K562 (cell line): Measurements from ENCODE around the gene PRKAR1B. TPM values are rescaled to one million over a fixed set of nuclear protein-coding genes. Genes with fewer than 3 reads are reported as not detected.
A peak's percentile ranks its signal among the peaks of the same experiment; 100 is the strongest.

Source experiments
- BHLHE40 ChIP-seq: IDR thresholded peaks from 2 replicates; pipeline ENCODE4 v1.6.1; 2011; ENCODE audit warnings: low read length, improper control_type of control experiment
- CBFA2T3 ChIP-seq: fragments of 450-650 bp; IDR thresholded peaks from 2 replicates; pipeline ENCODE4 v1.6.1; 2017
- CBFB ChIP-seq: sonication (generic); formaldehyde crosslinking; IDR thresholded peaks from 2 replicates; pipeline ENCODE4 v1.4.0; 2020; ENCODE audit warnings: mild to moderate bottlenecking, missing genetic modification reagents
- CXXC5 ChIP-seq: fragments of 250-450 bp; sonication (Bioruptor Pico); IDR thresholded peaks from 2 replicates; pipeline ENCODE4 v1.8.0; 2022; ENCODE audit warnings: inconsistent platforms, mild to moderate bottlenecking, moderate library complexity
- FOXA3 ChIP-seq, 2 experiments: fragments of 450-650 bp in 1 of 2; sonication (generic) in 1 of 2; formaldehyde crosslinking; IDR thresholded peaks in 1 of 2; conservative IDR thresholded peaks in 1 of 2; 2 replicates each; pipeline versions ENCODE4 v1.4.0 to v1.8.0; 2020 to 2022; ENCODE audit warnings: mild to moderate bottlenecking in 2 of 2, missing genetic modification reagents in 1 of 2
- FOXM1 ChIP-seq, 2 experiments: fragments of 450-650 bp in 1 of 2; sonication (generic) in 1 of 2; formaldehyde crosslinking in 1 of 2; IDR thresholded peaks; 2 replicates each; pipeline versions ENCODE4 v1.6.1 to v1.9.0; 2017 to 2022; ENCODE audit warnings: low read depth in 2 of 2, mild to moderate bottlenecking in 2 of 2, missing genetic modification reagents in 1 of 2, moderate library complexity in 1 of 2
- MAFG ChIP-seq: fragments of 450-650 bp; conservative IDR thresholded peaks from 2 replicates; pipeline ENCODE4 v1.6.1; 2016; ENCODE audit warnings: missing genetic modification characterization, missing compliant biosample characterization
- RBM15 ChIP-seq: fragments of 200-400 bp; formaldehyde crosslinking; IDR thresholded peaks from 2 replicates; pipeline ENCODE4 v1.6.1; 2018; ENCODE audit warnings: mild to moderate bottlenecking, low read length, moderate library complexity; ENCODE audit not compliant: insufficient read depth
- TAF9B ChIP-seq: fragments of 450-650 bp; IDR thresholded peaks from 2 replicates; pipeline ENCODE4 v1.6.1; 2018; ENCODE audit warnings: mild to moderate bottlenecking; ENCODE audit not compliant: partially characterized antibody
- ZSCAN32 ChIP-seq: fragments of 450-650 bp; formaldehyde crosslinking; IDR thresholded peaks from 2 replicates; pipeline ENCODE4 v1.4.0; 2020; ENCODE audit warnings: mild to moderate bottlenecking, moderate library complexity
- polyA plus RNA-seq, 8 experiments: library from polyadenylated mRNA; depleted of rRNA in 4 of 8; stranded (reverse) in 5 of 8; unstranded in 3 of 8; fragments of >200 nt; fragmentation: Nextera tagmentation in 2 of 8; fragmentation: Illumina TruSeq in 1 of 8; extraction: Ambion mirVana in 2 of 8; extraction: Trizol in 1 of 8; gene quantifications; 2 replicates each; pipeline versions ENCODE4 v1.2.1 to v1.2.3, GENCODE V29; 2011 to 2014; ENCODE audit warnings: inconsistent platforms in 1 of 8, missing spikeins in 1 of 8
- total RNA-seq, 7 experiments: library from RNA; depleted of rRNA in 6 of 7; stranded (reverse); fragments of >200 nt in 6 of 7; fragmentation: Illumina TruSeq in 2 of 7; extraction: Trizol in 2 of 7; gene quantifications; 2 replicates each; pipeline versions ENCODE4 v1.2.1 to v1.2.3, GENCODE V29; 2011 to 2021; ENCODE audit warnings: low replicate concordance in 1 of 7
- TF ChIP-seq, protein P1 (sequence below), 2 experiments: fragments of 450-650 bp; conservative IDR thresholded peaks; 2 replicates each; pipeline ENCODE4 v1.6.1; 2017; ENCODE audit warnings: mild to moderate bottlenecking in 2 of 2, moderate library complexity in 2 of 2
- TF ChIP-seq, protein P2 (sequence below), 2 experiments: fragments of 450-650 bp in 1 of 2; sonication (generic) in 1 of 2; formaldehyde crosslinking in 1 of 2; IDR thresholded peaks; 2 replicates each; pipeline versions ENCODE4 v1.7.1 to v1.9.0; 2016 to 2022; ENCODE audit warnings: inconsistent platforms in 1 of 2, mild to moderate bottlenecking in 1 of 2, missing genetic modification reagents in 1 of 2
- TF ChIP-seq, protein P3 (sequence below): sonication (generic); formaldehyde crosslinking; IDR thresholded peaks from 2 replicates; pipeline ENCODE4 v1.9.0; 2022; ENCODE audit warnings: mild to moderate bottlenecking, missing genetic modification reagents

The PRKAR1B gene
- total and polyA plus RNA-seq, 9 of the 15 experiments (the other 6 are each of a cell fraction or from before 2014, with no cell fraction given), result 0.99 to 30.5 (median 12.7) TPM

DNA sequence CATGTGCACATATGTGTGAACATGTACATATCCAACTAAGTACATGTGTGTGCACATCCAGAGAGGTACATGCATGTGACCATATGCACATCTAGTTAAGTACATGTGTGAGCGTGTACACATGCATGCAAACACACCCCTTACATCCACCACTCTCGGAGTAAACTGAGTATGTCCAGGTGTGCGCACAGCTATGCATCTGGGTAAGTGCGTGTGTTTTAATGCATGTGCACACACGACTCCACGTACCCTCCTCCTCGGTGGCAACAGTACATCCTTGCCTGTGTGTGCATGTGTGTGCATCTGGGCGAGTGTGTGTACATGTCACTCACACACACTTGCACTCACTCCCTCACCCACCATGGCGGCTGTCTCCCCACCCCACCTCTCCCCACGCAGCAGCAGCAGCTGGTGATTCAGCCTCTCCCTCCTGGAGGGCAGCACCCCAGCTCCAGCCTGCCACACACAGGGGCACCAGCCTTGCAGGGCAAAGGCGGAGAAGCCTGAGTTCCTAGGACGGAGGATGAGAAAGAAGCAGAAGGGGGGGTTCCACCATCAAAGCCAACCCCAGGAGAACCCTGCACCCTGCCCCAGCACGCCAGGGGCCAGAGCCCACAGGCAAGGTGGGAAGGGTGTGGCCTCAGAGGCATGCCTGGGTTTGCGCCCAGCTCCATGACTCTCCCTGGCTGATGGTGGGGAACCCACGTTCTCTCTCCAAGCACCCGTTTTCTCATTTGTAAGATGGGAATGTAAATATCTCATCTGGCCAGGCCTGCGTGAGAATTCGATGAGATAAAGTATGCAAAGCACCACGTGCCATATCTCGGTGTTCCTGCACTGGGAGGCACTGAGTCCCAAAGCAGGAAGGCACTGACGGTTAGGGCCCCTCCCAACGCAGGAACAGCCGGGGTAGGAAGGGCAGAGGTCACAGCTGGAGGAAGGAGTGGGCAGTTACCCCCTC, 28.3 kb downstream of the PRKAR1B start (continued):
- TF ChIP-seq, protein P1, sequence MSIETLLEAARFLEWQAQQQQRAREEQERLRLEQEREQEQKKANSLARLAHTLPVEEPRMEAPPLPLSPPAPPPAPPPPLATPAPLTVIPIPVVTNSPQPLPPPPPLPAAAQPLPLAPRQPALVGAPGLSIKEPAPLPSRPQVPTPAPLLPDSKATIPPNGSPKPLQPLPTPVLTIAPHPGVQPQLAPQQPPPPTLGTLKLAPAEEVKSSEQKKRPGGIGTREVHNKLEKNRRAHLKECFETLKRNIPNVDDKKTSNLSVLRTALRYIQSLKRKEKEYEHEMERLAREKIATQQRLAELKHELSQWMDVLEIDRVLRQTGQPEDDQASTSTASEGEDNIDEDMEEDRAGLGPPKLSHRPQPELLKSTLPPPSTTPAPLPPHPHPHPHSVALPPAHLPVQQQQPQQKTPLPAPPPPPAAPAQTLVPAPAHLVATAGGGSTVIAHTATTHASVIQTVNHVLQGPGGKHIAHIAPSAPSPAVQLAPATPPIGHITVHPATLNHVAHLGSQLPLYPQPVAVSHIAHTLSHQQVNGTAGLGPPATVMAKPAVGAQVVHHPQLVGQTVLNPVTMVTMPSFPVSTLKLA (conservative IDR thresholded peaks at IDR 0.05), result peak in 1 of 2 experiments; percentile 52; a peak in 1 of 4 replicates
- no peak for TF ChIP-seq ZSCAN32 (CRISPR knock-in tag)
- TF ChIP-seq CXXC5, result peak; percentile 47; the same call in 1 of the 2 replicates
- TF ChIP-seq, protein P2, sequence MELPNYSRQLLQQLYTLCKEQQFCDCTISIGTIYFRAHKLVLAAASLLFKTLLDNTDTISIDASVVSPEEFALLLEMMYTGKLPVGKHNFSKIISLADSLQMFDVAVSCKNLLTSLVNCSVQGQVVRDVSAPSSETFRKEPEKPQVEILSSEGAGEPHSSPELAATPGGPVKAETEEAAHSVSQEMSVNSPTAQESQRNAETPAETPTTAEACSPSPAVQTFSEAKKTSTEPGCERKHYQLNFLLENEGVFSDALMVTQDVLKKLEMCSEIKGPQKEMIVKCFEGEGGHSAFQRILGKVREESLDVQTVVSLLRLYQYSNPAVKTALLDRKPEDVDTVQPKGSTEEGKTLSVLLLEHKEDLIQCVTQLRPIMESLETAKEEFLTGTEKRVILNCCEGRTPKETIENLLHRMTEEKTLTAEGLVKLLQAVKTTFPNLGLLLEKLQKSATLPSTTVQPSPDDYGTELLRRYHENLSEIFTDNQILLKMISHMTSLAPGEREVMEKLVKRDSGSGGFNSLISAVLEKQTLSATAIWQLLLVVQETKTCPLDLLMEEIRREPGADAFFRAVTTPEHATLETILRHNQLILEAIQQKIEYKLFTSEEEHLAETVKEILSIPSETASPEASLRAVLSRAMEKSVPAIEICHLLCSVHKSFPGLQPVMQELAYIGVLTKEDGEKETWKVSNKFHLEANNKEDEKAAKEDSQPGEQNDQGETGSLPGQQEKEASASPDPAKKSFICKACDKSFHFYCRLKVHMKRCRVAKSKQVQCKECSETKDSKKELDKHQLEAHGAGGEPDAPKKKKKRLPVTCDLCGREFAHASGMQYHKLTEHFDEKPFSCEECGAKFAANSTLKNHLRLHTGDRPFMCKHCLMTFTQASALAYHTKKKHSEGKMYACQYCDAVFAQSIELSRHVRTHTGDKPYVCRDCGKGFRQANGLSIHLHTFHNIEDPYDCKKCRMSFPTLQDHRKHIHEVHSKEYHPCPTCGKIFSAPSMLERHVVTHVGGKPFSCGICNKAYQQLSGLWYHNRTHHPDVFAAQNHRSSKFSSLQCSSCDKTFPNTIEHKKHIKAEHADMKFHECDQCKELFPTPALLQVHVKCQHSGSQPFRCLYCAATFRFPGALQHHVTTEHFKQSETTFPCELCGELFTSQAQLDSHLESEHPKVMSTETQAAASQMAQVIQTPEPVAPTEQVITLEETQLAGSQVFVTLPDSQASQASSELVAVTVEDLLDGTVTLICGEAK (IDR thresholded peaks at IDR 0.05), result no peak
- TF ChIP-seq, protein P2 (CRISPR knock-in tag; IDR thresholded peaks at IDR 0.05), result no peak
- TF ChIP-seq RBM15, result no peak
- peak; percentile 69; the same call in 1 of the 2 replicates for TF ChIP-seq CBFB (CRISPR knock-in tag)
- no peak for TF ChIP-seq FOXM1 (IDR thresholded peaks at IDR 0.05; ENCODE audit: low read depth)
- no peak for TF ChIP-seq FOXM1 (CRISPR knock-in tag; IDR thresholded peaks at IDR 0.05; ENCODE audit: low read depth)
- TF ChIP-seq FOXA3 (CRISPR knock-in tag; conservative IDR thresholded peaks at IDR 0.05 in 1 of 2, IDR thresholded peaks at IDR 0.05 in 1 of 2), result no peak
- peak; percentile 24 for TF ChIP-seq TAF9B
- TF ChIP-seq, protein P3, sequence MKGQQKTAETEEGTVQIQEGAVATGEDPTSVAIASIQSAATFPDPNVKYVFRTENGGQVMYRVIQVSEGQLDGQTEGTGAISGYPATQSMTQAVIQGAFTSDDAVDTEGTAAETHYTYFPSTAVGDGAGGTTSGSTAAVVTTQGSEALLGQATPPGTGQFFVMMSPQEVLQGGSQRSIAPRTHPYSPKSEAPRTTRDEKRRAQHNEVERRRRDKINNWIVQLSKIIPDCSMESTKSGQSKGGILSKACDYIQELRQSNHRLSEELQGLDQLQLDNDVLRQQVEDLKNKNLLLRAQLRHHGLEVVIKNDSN (CRISPR knock-in tag), result peak; percentile 75
- TF ChIP-seq MAFG (tag), result no peak
- peak; percentile 64 for TF ChIP-seq BHLHE40
- peak; percentile 83 for TF ChIP-seq CBFA2T3
